ENCODE data around the gene EZR.

GRCh38 chr6:158771399-158772152 lies 47.6 kb downstream of the EZR start:
- TF ChIP-seq YY1 (IDR thresholded peaks at IDR 0.05; ENCODE audit: insufficient read depth, insufficient read length) (no peak), SUZ12 (IDR thresholded peaks at IDR 0.05; ENCODE audit: extremely low read depth, insufficient read depth, insufficient read length) (no peak)

All from NT2/D1 (cell line).